ENCODE results near the gene GFRA4. TPM values are rescaled to one million over a fixed set of nuclear protein-coding genes. Genes with fewer than 3 reads are reported as not detected.

Gene GFRA4
- not detected for polyA plus RNA-seq

- Histone ChIP-seq H3K27ac (ENCODE audit: low read depth in 2 of 2, low read length in 1 of 2) (no peak within 1 kb of the TSS), H3K9me3 (ENCODE audit: control insufficient read depth in 2 of 2, insufficient read depth in 1 of 2, low read depth in 1 of 2, low read length in 1 of 2) (no peaks in the 10 kb centered on the region), H3K4me1 (ENCODE audit: control insufficient read depth in 2 of 2, insufficient read depth in 2 of 2, low read length in 1 of 2) (peaks cover 4 to 7% of the 10 kb centered on the region in 2 donors), H3K4me3 (ENCODE audit: low read depth in 1 of 2, low read length in 2 of 2) (no peak within 1 kb of the TSS), H3K27me3 (ENCODE audit: control insufficient read depth in 1 of 2, insufficient read depth in 2 of 2, low read length in 2 of 2) (peaks cover 7 to 10% of the 10 kb centered on the region in 2 donors), H3K36me3 (ENCODE audit: control insufficient read depth in 2 of 2, insufficient read depth in 2 of 2, low read length in 1 of 2) (no peaks in the 10 kb centered on the region)
- WGBS, 2 donors: 63 to 67% methylated on average over 19 of the region's 19 CpGs
These were observed at the start of gene GFRA4 for GRCh38 chr20:3663031-3663701. Gene GFRA4 (minus strand): TSS chr20:3663399. CDS start chr20:3663399, 0 bp downstream.

- WGBS, 2 donors: 76 to 81% methylated on average over 15 of the region's 15 CpGs
- Histone ChIP-seq H3K27ac (ENCODE audit: low read depth in 2 of 2, low read length in 1 of 2) (no peak within 1 kb of the TSS), H3K4me3 (ENCODE audit: low read depth in 1 of 2, low read length in 2 of 2) (no peak within 1 kb of the TSS), H3K9me3 (ENCODE audit: control insufficient read depth in 2 of 2, insufficient read depth in 1 of 2, low read depth in 1 of 2, low read length in 1 of 2) (no peaks in the 10 kb centered on the region), H3K4me1 (ENCODE audit: control insufficient read depth in 2 of 2, insufficient read depth in 2 of 2, low read length in 1 of 2) (no peaks in the 10 kb centered on the region), H3K27me3 (ENCODE audit: control insufficient read depth in 1 of 2, insufficient read depth in 2 of 2, low read length in 2 of 2) (no peaks in the 10 kb centered on the region), H3K36me3 (ENCODE audit: control insufficient read depth in 2 of 2, insufficient read depth in 2 of 2, low read length in 1 of 2) (no peaks in the 10 kb centered on the region)
These were observed 49.2 kb upstream of the GFRA4 start, which contains the start of gene SIGLEC1 for GRCh38 chr20:3712279-3712873. Gene SIGLEC1 (minus strand): TSS chr20:3712600. CDS start chr20:3707128, 5,472 bp downstream.

- WGBS, 2 donors: 65 to 72% methylated on average over 4 of the region's 4 CpGs
- no peaks in the 10 kb centered on the region for H3K9me3 ChIP-seq (ENCODE audit: control insufficient read depth in 2 of 2, insufficient read depth in 1 of 2, low read depth in 1 of 2, low read length in 1 of 2)
- no peaks in the 10 kb centered on the region for H3K4me1 ChIP-seq (ENCODE audit: control insufficient read depth in 2 of 2, insufficient read depth in 2 of 2, low read length in 1 of 2)
- H3K4me3 ChIP-seq (ENCODE audit: low read depth in 1 of 2, low read length in 2 of 2): no peak overlapping the region
- no peaks in the 10 kb centered on the region for H3K36me3 ChIP-seq (ENCODE audit: control insufficient read depth in 2 of 2, insufficient read depth in 2 of 2, low read length in 1 of 2)
- no peak overlapping the region for H3K27ac ChIP-seq (ENCODE audit: low read depth in 2 of 2, low read length in 1 of 2)
- no peaks in the 10 kb centered on the region for H3K27me3 ChIP-seq (ENCODE audit: control insufficient read depth in 1 of 2, insufficient read depth in 2 of 2, low read length in 2 of 2)
These were observed 48.3 kb upstream of the GFRA4 start for GRCh38 chr20:3711484-3711941.

- H3K9me3 ChIP-seq (ENCODE audit: control insufficient read depth in 2 of 2, insufficient read depth in 1 of 2, low read depth in 1 of 2, low read length in 1 of 2): no peaks in the 10 kb centered on the region
- no peaks in the 10 kb centered on the region for H3K27me3 ChIP-seq (ENCODE audit: control insufficient read depth in 1 of 2, insufficient read depth in 2 of 2, low read length in 2 of 2)
- no peak overlapping the region for H3K27ac ChIP-seq (ENCODE audit: low read depth in 2 of 2, low read length in 1 of 2)
- H3K36me3 ChIP-seq (ENCODE audit: control insufficient read depth in 2 of 2, insufficient read depth in 2 of 2, low read length in 1 of 2): no peaks in the 10 kb centered on the region
- no peak overlapping the region for H3K4me3 ChIP-seq (ENCODE audit: low read depth in 1 of 2, low read length in 2 of 2)
- no peaks in the 10 kb centered on the region for H3K4me1 ChIP-seq (ENCODE audit: control insufficient read depth in 2 of 2, insufficient read depth in 2 of 2, low read length in 1 of 2)
- 34 to 38% methylated on average over 18 of the region's 18 CpGs for WGBS, 2 donors
These were observed 47.7 kb upstream of the GFRA4 start for GRCh38 chr20:3710703-3711483.

- no peaks in the 10 kb centered on the region for H3K27me3 ChIP-seq (ENCODE audit: control insufficient read depth in 1 of 2, insufficient read depth in 2 of 2, low read length in 2 of 2)
- H3K4me1 ChIP-seq (ENCODE audit: control insufficient read depth in 2 of 2, insufficient read depth in 2 of 2, low read length in 1 of 2): no peaks in the 10 kb centered on the region
- no peaks in the 10 kb centered on the region for H3K9me3 ChIP-seq (ENCODE audit: control insufficient read depth in 2 of 2, insufficient read depth in 1 of 2, low read depth in 1 of 2, low read length in 1 of 2)
- no peak overlapping the region for H3K4me3 ChIP-seq (ENCODE audit: low read depth in 1 of 2, low read length in 2 of 2)
- WGBS, 2 donors: 57 to 62% methylated on average over 4 to 6 of the region's 6 CpGs
- H3K36me3 ChIP-seq (ENCODE audit: control insufficient read depth in 2 of 2, insufficient read depth in 2 of 2, low read length in 1 of 2): no peaks in the 10 kb centered on the region
- no peak overlapping the region for H3K27ac ChIP-seq (ENCODE audit: low read depth in 2 of 2, low read length in 1 of 2)
These were observed 46.8 kb upstream of the GFRA4 start for GRCh38 chr20:3710011-3710466.

- Histone ChIP-seq H3K9me3 (ENCODE audit: control insufficient read depth in 2 of 2, insufficient read depth in 1 of 2, low read depth in 1 of 2, low read length in 1 of 2) (no peaks in the 10 kb centered on the region), H3K4me1 (ENCODE audit: control insufficient read depth in 2 of 2, insufficient read depth in 2 of 2, low read length in 1 of 2) (no peaks in the 10 kb centered on the region), H3K36me3 (ENCODE audit: control insufficient read depth in 2 of 2, insufficient read depth in 2 of 2, low read length in 1 of 2) (no peaks in the 10 kb centered on the region), H3K27ac (ENCODE audit: low read depth in 2 of 2, low read length in 1 of 2) (no peak overlapping the region), H3K4me3 (ENCODE audit: low read depth in 1 of 2, low read length in 2 of 2) (no peak overlapping the region), H3K27me3 (ENCODE audit: control insufficient read depth in 1 of 2, insufficient read depth in 2 of 2, low read length in 2 of 2) (no peaks in the 10 kb centered on the region)
- 92 to 94% methylated on average over 3 of the region's 3 CpGs for WGBS, 2 donors
These were observed 44.3 kb upstream of the GFRA4 start for GRCh38 chr20:3707508-3707899.

GRCh38 chr20:3706774-3707507, 43.7 kb upstream of the GFRA4 start:
- WGBS, 2 donors: 74 to 82% methylated on average over 10 of the region's 10 CpGs
- Histone ChIP-seq H3K9me3 (ENCODE audit: control insufficient read depth in 2 of 2, insufficient read depth in 1 of 2, low read depth in 1 of 2, low read length in 1 of 2) (no peaks in the 10 kb centered on the region), H3K27me3 (ENCODE audit: control insufficient read depth in 1 of 2, insufficient read depth in 2 of 2, low read length in 2 of 2) (no peaks in the 10 kb centered on the region), H3K4me1 (ENCODE audit: control insufficient read depth in 2 of 2, insufficient read depth in 2 of 2, low read length in 1 of 2) (no peaks in the 10 kb centered on the region), H3K36me3 (ENCODE audit: control insufficient read depth in 2 of 2, insufficient read depth in 2 of 2, low read length in 1 of 2) (no peaks in the 10 kb centered on the region), H3K27ac (ENCODE audit: low read depth in 2 of 2, low read length in 1 of 2) (no peak overlapping the region), H3K4me3 (ENCODE audit: low read depth in 1 of 2, low read length in 2 of 2) (no peak overlapping the region)

- H3K4me1 ChIP-seq (ENCODE audit: control insufficient read depth in 2 of 2, insufficient read depth in 2 of 2, low read length in 1 of 2): no peaks in the 10 kb centered on the region
- no peaks in the 10 kb centered on the region for H3K9me3 ChIP-seq (ENCODE audit: control insufficient read depth in 2 of 2, insufficient read depth in 1 of 2, low read depth in 1 of 2, low read length in 1 of 2)
- no peaks in the 10 kb centered on the region for H3K27me3 ChIP-seq (ENCODE audit: control insufficient read depth in 1 of 2, insufficient read depth in 2 of 2, low read length in 2 of 2)
- no peaks in the 10 kb centered on the region for H3K36me3 ChIP-seq (ENCODE audit: control insufficient read depth in 2 of 2, insufficient read depth in 2 of 2, low read length in 1 of 2)
- no peak overlapping the region for H3K27ac ChIP-seq (ENCODE audit: low read depth in 2 of 2, low read length in 1 of 2)
- H3K4me3 ChIP-seq (ENCODE audit: low read depth in 1 of 2, low read length in 2 of 2): no peak overlapping the region
- WGBS, 2 donors: 93 to 94% methylated on average over 31 of the region's 31 CpGs
These were observed 43.0 kb upstream of the GFRA4 start for GRCh38 chr20:3705970-3706739.

All from esophagus (tissue), 2 donors.